Activated CD4-positive, CD25-positive, alpha-beta regulatory T cell treated with anti-CD3 and anti-CD28 coated beads, Interleukin-2, amount 50 U/mL, for 72 hours (primary cell): Measurements from ENCODE around the gene RAPGEF6.
"Not testable (repeated sequence)": the region's sequence is repeated elsewhere in the genome, so short reads cannot be mapped to it uniquely, and the experiment has no call there.

Experiments
- DNase-seq: peaks from one replicate; pipeline ENCODE4 v3.0.0; 2021

RAPGEF6 gene

GRCh38 chr5:131491749-131492148, 143.3 kb downstream of the RAPGEF6 start:
- no peak for DNase-seq

- no peak for DNase-seq
These were observed 146.6 kb downstream of the RAPGEF6 start for GRCh38 chr5:131488463-131488862.

- not testable (repeated sequence) for DNase-seq
These were observed 147.7 kb downstream of the RAPGEF6 start for GRCh38 chr5:131487371-131487770.

GRCh38 chr5:131482617-131483016, 152.4 kb downstream of the RAPGEF6 start:
- no peak for DNase-seq

- no peak for DNase-seq
These were observed 153.5 kb downstream of the RAPGEF6 start for GRCh38 chr5:131481569-131481968.

GRCh38 chr5:131475541-131475941, 159.5 kb downstream of the RAPGEF6 start:
- DNase-seq, result no peak

- DNase-seq, result no peak
These were observed 161.3 kb downstream of the RAPGEF6 start for GRCh38 chr5:131473731-131474130.

GRCh38 chr5:131466171-131466766, 168.8 kb downstream of the RAPGEF6 start:
- no peak for DNase-seq

- no peak for DNase-seq
These were observed 171.4 kb downstream of the RAPGEF6 start for GRCh38 chr5:131463656-131464055.

GRCh38 chr5:131462454-131462853, 172.6 kb downstream of the RAPGEF6 start:
- no peak for DNase-seq

- no peak for DNase-seq
These were observed 173.3 kb downstream of the RAPGEF6 start for GRCh38 chr5:131461742-131462141.

GRCh38 chr5:131460867-131461572, 174.0 kb downstream of the RAPGEF6 start:
- no peak for DNase-seq

GRCh38 chr5:131460133-131460532, 174.9 kb downstream of the RAPGEF6 start:
- no peak for DNase-seq

- DNase-seq, result no peak
These were observed 175.8 kb downstream of the RAPGEF6 start for GRCh38 chr5:131459216-131459615.

- no peak for DNase-seq
These were observed 177.8 kb downstream of the RAPGEF6 start for GRCh38 chr5:131457193-131457592.

- DNase-seq, result no peak
These were observed 184.1 kb downstream of the RAPGEF6 start for GRCh38 chr5:131450941-131451340.

GRCh38 chr5:131441184-131441583, 193.8 kb downstream of the RAPGEF6 start:
- DNase-seq, result no peak

- DNase-seq, result no peak
These were observed 198.9 kb downstream of the RAPGEF6 start for GRCh38 chr5:131436081-131436480.

GRCh38 chr5:131433109-131433508, 201.9 kb downstream of the RAPGEF6 start:
- DNase-seq, result no peak

GRCh38 chr5:131431794-131432193, 203.2 kb downstream of the RAPGEF6 start:
- DNase-seq, result no peak

GRCh38 chr5:131430794-131431193, 204.2 kb downstream of the RAPGEF6 start:
- no peak for DNase-seq

- DNase-seq, result no peak
These were observed 209.0 kb downstream of the RAPGEF6 start for GRCh38 chr5:131426011-131426410.

GRCh38 chr5:131423056-131423455, 212.0 kb downstream of the RAPGEF6 start:
- DNase-seq, result no peak

GRCh38 chr5:131419877-131420276, 215.2 kb downstream of the RAPGEF6 start:
- DNase-seq, result no peak

- no peak for DNase-seq
These were observed 216.2 kb downstream of the RAPGEF6 start for GRCh38 chr5:131418846-131419245.
